Activated naive CD4-positive, alpha-beta T cell treated with anti-CD3 and anti-CD28 coated beads, Interleukin-2, amount 10 ng/mL, durations not matched to agents 7 days and 5 days (primary cell): ENCODE results near the gene MGLL.

Experiments
- CTCF ChIA-PET: fragments of 350-600 bp; sonication (Branson Sonifier 250); formaldehyde crosslinking; loops from one replicate; lab custom pipeline; 2021; ENCODE audit warnings: antibody characterized with exemption; lab: Charles Lee
- DNase-seq: peaks from one replicate; pipeline ENCODE4 v3.0.0-alpha.2; 2020
- H3K27ac Mint-ChIP-seq: one replicate; pipeline ENCODE4 v1.8.0; 2021; ENCODE audit warnings: mild to moderate bottlenecking, moderate library complexity, mixed read lengths
- H3K27me3 Mint-ChIP-seq: one replicate; pipeline ENCODE4 v1.8.0; 2021; ENCODE audit warnings: mild to moderate bottlenecking, mixed read lengths
- H3K36me3 Mint-ChIP-seq: one replicate; pipeline ENCODE4 v1.8.0; 2021; ENCODE audit warnings: mixed read lengths
- H3K4me1 Mint-ChIP-seq: one replicate; pipeline ENCODE4 v1.8.0; 2021; ENCODE audit warnings: mixed read lengths
- H3K4me3 Mint-ChIP-seq: one replicate; pipeline ENCODE4 v1.8.0; 2021; ENCODE audit warnings: mild to moderate bottlenecking, moderate library complexity, mixed read lengths
- H3K9me3 Mint-ChIP-seq: one replicate; pipeline ENCODE4 v1.8.0; 2021; ENCODE audit warnings: mixed read lengths

MGLL gene

DNA sequence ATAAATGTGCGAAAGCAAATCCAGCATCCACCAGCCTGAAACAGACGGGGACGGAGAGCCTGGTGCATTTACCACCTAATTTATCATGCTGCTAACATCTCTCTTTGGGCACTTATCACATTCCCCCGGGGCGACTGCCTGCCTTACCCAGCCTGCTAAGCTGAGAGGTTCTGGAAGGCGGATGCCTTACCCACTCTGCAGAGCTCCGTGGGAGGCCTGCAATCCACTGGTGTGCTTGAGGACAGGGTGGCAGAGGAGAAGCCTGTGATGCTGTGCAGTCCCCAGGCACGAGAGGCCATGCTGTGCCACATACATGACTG is 25.5 kb downstream of the MGLL start:
- H3K36me3 Mint-ChIP-seq = no peaks in the 10 kb centered on the region
- peaks cover 4% of the 10 kb centered on the region for H3K9me3 Mint-ChIP-seq
- CTCF ChIA-PET = no interaction called here
- H3K27ac Mint-ChIP-seq = no peak overlapping the region
- DNase-seq = no peak
- H3K4me3 Mint-ChIP-seq = no peak overlapping the region
- peaks cover 33% of the 10 kb centered on the region for H3K27me3 Mint-ChIP-seq
- H3K4me1 Mint-ChIP-seq = peaks cover 11% of the 10 kb centered on the region

DNA sequence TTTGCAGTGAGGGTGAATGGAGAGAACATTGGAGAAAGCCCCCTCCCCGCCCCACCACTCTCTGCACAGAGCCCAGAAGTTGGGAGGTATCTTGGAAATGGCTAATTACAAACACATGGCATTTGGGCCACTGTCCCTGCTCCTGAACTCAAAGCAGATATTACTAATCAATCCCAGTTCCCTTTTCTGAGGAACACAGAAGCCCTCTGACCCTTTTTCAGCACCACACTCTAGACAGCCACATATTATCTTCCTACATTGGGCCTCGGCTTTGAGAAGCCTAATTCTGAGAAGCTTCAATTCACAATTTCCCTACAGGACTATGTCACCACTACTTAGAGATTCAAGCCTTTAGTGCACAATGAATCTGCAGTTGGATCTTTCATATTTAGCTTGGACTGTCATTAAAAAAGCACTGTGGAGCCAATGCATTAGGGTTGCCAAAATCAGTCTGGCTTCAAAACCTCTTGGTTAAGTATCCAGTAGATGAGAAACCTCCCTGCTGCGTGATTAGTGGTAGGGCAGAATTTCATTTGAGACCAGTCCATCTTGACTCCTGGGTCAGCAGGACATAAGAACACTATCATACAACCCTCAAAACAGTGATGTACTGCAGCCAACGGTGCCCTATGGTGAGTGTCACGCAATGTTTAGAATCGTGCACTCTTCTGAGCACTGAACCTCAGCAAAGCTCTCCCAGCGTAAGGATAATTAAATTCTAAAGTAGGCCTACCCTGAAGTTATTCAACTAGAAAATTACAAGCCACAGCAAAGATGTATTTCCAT is 26.1 kb downstream of the MGLL start:
- Mint-ChIP-seq H3K27me3 (peaks cover 37% of the 10 kb centered on the region), H3K36me3 (no peaks in the 10 kb centered on the region), H3K9me3 (peaks cover 4% of the 10 kb centered on the region), H3K4me3 (no peak overlapping the region), H3K27ac (no peak overlapping the region), H3K4me1 (peaks cover 11% of the 10 kb centered on the region)
- DNase-seq = no peak
- CTCF ChIA-PET = no interaction called here

DNA sequence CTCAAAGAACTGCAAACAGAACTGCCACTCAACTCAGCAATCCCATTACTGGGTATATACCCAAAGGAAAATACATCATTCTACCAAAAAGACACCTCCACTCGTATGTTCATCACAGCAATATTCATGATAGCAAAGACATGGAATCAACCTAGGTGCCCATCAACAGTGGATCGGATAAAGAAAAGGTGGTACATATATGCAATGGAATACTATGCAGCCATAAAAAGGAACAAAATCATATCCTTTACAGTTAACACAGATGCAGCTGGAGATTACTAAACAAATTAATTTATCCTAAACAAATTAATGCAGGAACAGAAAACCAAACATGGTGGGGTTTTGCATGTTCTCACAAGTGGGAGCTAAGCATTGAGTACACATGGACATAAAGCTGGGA is 27.3 kb downstream of the MGLL start:
- CTCF ChIA-PET = no interaction called here
- no peak for DNase-seq
- Mint-ChIP-seq H3K27me3 (peaks cover 46% of the 10 kb centered on the region), H3K9me3 (peaks cover 4% of the 10 kb centered on the region), H3K27ac (no peak overlapping the region), H3K4me1 (peaks cover 2% of the 10 kb centered on the region), H3K36me3 (no peaks in the 10 kb centered on the region), H3K4me3 (no peak overlapping the region)

DNA sequence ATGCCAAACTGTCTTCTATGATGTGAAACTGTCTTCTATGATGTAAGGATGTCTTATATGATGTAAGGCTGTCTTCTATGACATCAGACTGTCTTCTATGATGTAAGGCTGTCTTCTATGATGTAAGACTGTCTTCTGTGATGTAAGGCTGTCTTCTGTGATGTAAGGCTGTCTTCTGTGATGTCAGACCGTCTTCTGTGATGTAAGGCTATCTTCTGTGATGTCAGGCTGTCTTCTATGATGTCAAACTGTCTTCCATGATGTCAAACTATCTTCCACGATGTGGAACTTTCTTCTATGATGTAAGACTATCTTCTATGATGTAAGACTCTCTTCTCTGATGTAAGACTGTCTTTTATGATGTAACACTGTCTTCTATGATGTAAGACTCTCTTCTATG is 27.9 kb downstream of the MGLL start:
- H3K4me3 Mint-ChIP-seq = no peak overlapping the region
- no peaks in the 10 kb centered on the region for H3K4me1 Mint-ChIP-seq
- H3K27me3 Mint-ChIP-seq = peaks cover 47% of the 10 kb centered on the region
- no peaks in the 10 kb centered on the region for H3K36me3 Mint-ChIP-seq
- DNase-seq = no peak
- peaks cover 4% of the 10 kb centered on the region for H3K9me3 Mint-ChIP-seq
- H3K27ac Mint-ChIP-seq = no peak overlapping the region
- CTCF ChIA-PET = no interaction called here

DNA sequence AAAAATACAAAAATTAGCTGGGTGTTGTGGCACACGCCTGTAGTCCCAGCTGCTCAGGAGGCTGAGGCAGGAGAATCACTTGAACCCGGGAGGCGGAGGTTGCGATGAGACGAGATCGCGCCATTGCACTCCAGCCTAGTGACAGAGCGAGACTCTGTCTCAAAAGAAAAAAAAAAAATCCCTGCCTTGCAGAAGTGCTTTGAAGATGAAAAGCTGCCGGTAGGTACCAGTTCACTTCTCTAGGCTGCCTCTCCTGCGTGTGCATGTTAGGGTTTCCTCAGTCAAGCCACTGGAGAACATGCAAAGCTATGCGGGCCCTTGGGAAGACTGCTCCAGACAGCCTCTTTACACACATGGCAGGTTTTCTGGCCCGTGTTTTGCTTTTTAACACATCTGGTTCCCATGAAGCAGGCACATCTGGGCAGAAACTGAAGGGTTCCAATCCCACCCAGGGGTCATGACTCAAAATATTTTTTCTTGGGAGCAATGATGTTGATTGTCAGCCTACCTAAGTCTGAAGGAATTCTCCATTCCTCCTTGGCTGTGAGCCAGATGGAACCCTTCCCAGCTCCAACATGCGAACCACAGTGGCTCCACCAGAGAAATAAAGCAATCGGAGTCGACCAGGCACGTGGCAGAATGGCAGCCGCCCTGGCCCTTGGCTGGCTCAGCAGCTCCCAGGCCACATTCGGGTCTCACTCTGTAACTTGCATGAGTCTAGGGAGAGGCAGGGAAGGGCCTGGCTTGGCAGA is 29.6 kb downstream of the MGLL start:
- H3K27ac Mint-ChIP-seq = no peak overlapping the region
- peaks cover 4% of the 10 kb centered on the region for H3K9me3 Mint-ChIP-seq
- no peak for DNase-seq
- H3K36me3 Mint-ChIP-seq = no peaks in the 10 kb centered on the region
- peaks cover 48% of the 10 kb centered on the region for H3K27me3 Mint-ChIP-seq
- H3K4me1 Mint-ChIP-seq = no peaks in the 10 kb centered on the region
- no peak overlapping the region for H3K4me3 Mint-ChIP-seq
- CTCF ChIA-PET = no interaction called here

DNA sequence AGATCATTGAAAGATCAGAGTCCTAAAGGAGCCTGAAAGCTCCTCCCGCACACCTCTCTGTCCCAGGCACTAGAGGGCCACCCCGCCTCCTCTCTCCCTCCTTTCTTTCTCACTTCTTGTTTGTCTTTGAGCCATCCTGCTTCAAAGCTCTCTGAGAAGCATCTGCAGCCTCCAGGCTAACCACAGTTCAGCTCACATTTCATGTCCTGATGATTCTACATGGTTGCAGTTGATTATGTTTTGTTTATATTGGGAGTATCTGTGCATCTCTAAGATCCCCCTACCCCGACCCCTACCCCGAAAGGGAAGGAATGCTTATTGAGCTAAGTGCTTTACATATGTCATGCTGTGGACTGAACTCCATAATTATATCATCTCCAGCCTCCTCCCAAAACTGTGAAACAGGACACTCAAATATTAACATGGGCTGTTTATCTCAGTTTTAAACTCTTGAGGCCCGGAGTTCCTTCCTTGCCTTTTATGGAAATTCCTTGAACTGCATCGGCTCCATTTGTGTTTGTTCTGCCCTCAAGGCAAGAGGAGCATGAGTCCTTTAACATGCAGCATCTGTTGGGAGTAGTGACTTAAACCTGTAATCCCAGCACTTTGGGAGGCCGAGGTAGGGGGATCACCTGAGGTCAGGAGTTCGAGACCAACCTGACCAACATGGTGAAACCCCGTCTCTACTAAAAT is 30.9 kb downstream of the MGLL start:
- H3K27me3 Mint-ChIP-seq = peaks cover 48% of the 10 kb centered on the region
- no peak overlapping the region for H3K4me3 Mint-ChIP-seq
- H3K9me3 Mint-ChIP-seq = peaks cover 4% of the 10 kb centered on the region
- H3K27ac Mint-ChIP-seq = no peak overlapping the region
- CTCF ChIA-PET = interaction anchor here (0.5 to 1.9 kb wide), 22 partner anchors 9 to 385 kb away, joined by 3 to 15 read pairs (median 4); partner anchors contain the start of gene MGLL
- H3K4me1 Mint-ChIP-seq = no peaks in the 10 kb centered on the region
- no peaks in the 10 kb centered on the region for H3K36me3 Mint-ChIP-seq
- peak; percentile 37 for DNase-seq

DNA sequence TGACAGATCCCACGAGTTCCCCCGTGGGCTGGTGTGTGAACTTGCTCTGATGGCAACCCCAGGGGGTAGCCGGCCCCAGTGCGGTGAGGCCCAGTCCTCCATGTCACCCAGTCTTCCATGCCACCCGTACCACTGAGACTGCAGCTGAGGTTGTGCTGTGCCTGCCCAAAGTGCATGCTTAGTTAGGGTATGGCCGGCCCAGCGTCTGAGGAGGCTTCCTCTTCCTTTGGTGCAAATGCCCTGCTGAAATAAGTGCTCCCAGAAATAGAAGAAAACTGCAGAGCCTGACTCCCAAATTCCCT is 31.5 kb downstream of the MGLL start:
- Mint-ChIP-seq H3K9me3 (peaks cover 4% of the 10 kb centered on the region), H3K27ac (no peak overlapping the region), H3K4me3 (no peak overlapping the region), H3K27me3 (peaks cover 51% of the 10 kb centered on the region), H3K4me1 (no peaks in the 10 kb centered on the region), H3K36me3 (no peaks in the 10 kb centered on the region)
- CTCF ChIA-PET = interaction anchor here (0.8 to 1.9 kb wide), 21 partner anchors 10 to 385 kb away, joined by 3 to 15 read pairs (median 4); partner anchors contain the start of gene MGLL
- DNase-seq = no peak

DNA sequence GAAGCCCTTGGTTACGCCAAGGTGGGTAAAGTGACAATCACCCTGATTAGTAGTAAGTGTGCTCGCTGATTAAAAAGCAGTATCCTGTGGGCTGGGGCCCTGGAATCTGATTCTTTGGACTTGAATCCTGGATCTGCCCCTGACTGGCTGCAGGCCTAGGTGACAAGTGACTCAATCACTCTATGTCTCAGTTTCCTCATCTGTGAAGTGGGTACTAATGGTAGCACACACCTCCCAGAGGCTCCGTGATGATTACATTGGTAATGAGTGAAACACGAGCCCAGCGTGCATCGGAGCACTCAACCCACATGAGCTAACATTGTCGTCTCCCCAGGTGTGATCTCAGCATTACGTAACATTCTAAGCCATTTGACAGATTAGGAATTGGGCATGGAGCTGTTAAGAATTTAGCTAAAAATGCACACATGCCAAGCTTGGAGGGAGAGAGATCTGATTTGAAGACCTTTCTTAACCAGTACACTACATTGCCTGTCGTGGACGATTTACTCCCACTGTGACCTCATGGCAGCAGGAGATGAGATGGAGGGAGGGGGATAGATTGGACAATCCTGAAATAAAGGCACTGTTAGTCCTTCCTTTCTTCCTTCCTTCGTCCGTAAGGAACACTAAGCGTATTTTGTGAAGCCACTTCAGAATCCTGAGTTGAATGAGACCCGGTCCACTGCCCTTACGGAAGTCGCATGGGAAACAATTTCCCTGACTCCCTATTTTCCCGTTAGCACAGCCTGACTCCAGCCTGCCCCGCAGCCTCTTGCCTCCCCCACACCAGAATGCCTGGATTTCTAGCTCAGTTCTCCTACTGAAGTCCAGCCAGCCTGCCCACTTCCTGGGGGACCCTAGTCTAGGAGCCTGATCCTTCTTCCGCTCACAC is 32.1 kb downstream of the MGLL start:
- no peaks in the 10 kb centered on the region for H3K36me3 Mint-ChIP-seq
- CTCF ChIA-PET = interaction anchor here (0.8 to 1.9 kb wide), 20 partner anchors 10 to 386 kb away, joined by 3 to 15 read pairs (median 4); partner anchors contain the start of gene MGLL
- peaks cover 4% of the 10 kb centered on the region for H3K9me3 Mint-ChIP-seq
- H3K4me3 Mint-ChIP-seq = no peak overlapping the region
- no peaks in the 10 kb centered on the region for H3K4me1 Mint-ChIP-seq
- peaks cover 57% of the 10 kb centered on the region for H3K27me3 Mint-ChIP-seq
- H3K27ac Mint-ChIP-seq = no peak overlapping the region
- no peak for DNase-seq

DNA sequence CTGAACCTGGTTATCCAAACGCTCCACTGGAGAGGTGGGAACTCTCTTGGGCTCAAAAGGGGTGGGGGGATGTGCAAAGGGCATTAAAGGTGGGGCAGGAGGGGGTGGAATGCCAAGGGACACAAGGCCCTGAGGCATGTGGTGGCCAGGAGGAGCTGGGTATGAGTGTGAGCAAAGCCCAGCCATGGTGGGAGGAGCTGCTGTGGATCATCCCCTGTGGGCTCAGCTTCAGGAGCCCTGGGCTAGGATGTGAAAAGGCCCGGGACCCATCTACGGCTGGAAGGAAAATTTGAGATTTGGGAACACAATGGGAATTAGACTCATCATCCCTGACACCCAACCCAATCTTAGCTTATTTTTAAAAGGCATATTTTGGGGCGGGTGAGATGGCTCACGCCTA is 33.3 kb downstream of the MGLL start:
- Mint-ChIP-seq H3K27me3 (peaks cover 65% of the 10 kb centered on the region), H3K27ac (no peak overlapping the region), H3K4me1 (no peaks in the 10 kb centered on the region), H3K4me3 (no peak overlapping the region), H3K36me3 (no peaks in the 10 kb centered on the region), H3K9me3 (no peaks in the 10 kb centered on the region)
- DNase-seq = no peak
- CTCF ChIA-PET = interaction anchor here (1.2 kb wide), 1 partner anchor 33 kb away, joined by 3 read pairs; the partner anchor contains the start of gene MGLL

DNA sequence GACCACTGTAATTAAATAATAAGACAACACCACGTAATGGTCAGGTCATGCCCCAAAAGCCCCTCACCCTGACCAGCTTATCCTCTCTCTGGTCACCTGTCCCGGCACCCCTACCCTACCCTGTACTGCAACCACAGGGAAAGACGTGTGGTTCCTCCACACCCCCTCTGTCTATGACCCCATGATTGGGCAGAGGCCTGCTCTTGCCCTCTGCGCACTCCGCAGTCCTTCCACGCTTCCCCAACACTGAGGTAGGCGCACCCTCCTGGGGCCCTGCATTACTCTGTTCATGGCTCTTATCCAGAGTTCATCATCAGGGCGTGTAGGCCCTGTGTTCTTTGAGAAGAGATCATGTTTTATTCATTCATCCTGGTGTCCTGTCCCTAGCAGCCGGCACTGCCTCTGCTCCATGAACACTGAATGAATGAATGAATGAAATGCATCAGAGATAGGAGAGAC is 33.8 kb downstream of the MGLL start:
- Mint-ChIP-seq H3K27ac (no peak overlapping the region), H3K9me3 (no peaks in the 10 kb centered on the region), H3K4me1 (no peaks in the 10 kb centered on the region), H3K36me3 (no peaks in the 10 kb centered on the region), H3K27me3 (peaks cover 60% of the 10 kb centered on the region), H3K4me3 (no peak overlapping the region)
- no peak for DNase-seq
- CTCF ChIA-PET = interaction anchor here (1.2 kb wide), 1 partner anchor 34 kb away, joined by 3 read pairs; the partner anchor contains the start of gene MGLL

DNA sequence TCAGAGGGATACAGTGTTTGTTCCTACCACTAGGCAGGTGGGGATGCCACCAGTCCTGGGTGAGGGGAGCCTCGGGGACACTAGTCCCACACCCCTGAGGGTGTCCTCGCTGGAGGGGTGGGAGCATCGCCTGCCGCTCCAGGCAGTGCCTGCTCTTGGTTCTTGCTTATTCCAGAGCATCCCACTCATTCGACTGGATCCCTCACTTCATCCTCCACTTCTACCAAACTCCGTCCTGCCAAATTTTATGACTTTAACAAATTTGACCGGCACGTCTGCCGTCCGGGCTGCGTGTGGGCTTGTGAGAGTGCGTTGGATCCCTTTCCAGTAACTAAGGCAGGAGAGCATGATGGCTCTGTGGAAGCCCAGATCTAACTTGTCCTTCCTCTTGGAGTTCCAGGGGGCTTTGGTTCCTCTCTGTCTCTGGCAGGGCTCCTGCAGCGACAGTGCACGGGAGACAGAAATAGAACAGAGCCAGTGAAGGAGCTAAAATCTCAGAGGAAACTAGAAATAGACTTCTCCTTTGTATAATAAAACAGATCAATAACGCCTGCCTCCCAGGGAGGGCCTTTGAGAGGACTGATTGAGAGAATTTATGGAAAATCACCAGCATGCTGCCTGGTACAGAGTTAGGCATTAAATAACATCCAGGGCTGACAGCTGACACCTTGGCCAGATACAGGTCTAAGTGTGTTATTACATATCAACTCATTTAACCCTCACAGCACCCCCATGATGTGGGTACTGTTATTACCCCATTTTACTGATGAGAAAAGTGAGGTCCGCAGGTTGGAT is 34.5 kb downstream of the MGLL start:
- DNase-seq = no peak
- Mint-ChIP-seq H3K9me3 (no peaks in the 10 kb centered on the region), H3K27me3 (peaks cover 58% of the 10 kb centered on the region), H3K36me3 (no peaks in the 10 kb centered on the region), H3K4me1 (no peaks in the 10 kb centered on the region), H3K4me3 (no peak overlapping the region), H3K27ac (no peak overlapping the region)
- CTCF ChIA-PET = no interaction called here

DNA sequence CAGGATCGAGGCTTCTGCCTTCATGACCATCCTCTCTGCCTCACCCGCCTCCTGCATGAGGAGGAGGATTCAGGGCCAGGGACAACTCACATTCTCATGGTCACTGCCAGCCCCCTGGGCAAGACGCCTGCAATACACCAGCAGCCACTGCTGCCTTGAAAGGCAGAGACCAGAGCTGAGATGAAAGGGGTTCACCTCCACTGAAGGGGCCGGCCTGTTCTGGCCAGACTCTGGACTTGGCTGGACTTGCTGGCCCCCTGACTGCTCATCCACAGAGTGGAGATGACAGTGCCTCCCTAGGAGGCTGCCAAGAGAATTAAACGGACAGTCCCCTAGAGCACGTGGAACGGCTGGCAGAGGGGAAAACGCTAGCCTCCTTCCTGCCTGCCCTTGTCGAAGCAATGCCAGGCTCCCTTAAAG is 35.2 kb downstream of the MGLL start:
- Mint-ChIP-seq H3K27ac (no peak overlapping the region), H3K36me3 (no peaks in the 10 kb centered on the region), H3K9me3 (no peaks in the 10 kb centered on the region), H3K4me3 (no peak overlapping the region), H3K27me3 (peaks cover 52% of the 10 kb centered on the region), H3K4me1 (no peaks in the 10 kb centered on the region)
- CTCF ChIA-PET = no interaction called here
- no peak for DNase-seq
